CD4-positive, alpha-beta T cell treated with Interferon alpha-2 for 1 hour (primary cell): ENCODE results near the gene GIPC2.
"Not testable (repeated sequence)": the region's sequence is repeated elsewhere in the genome, so short reads cannot be mapped to it uniquely, and the experiment has no call there.

ENCODE experiments used
- DNase-seq, 2 donors: peaks; one replicate each; pipeline ENCODE4 v3.0.0-alpha.2; 2020 to 2022

The GIPC2 gene

GRCh38 chr1:78070210-78070609, 24.4 kb downstream of the GIPC2 start:
- DNase-seq: no peak

- DNase-seq: no peak
These were observed 25.0 kb downstream of the GIPC2 start for GRCh38 chr1:78070758-78071157.

GRCh38 chr1:78071696-78072095, 25.9 kb downstream of the GIPC2 start:
- DNase-seq: no peak

- no peak for DNase-seq
These were observed 26.4 kb downstream of the GIPC2 start for GRCh38 chr1:78072216-78072615.

- DNase-seq: no peak
These were observed 27.7 kb downstream of the GIPC2 start for GRCh38 chr1:78073441-78073840.

- no peak for DNase-seq
These were observed 29.9 kb downstream of the GIPC2 start for GRCh38 chr1:78075621-78076020.

GRCh38 chr1:78078358-78078757, 32.6 kb downstream of the GIPC2 start:
- no peak for DNase-seq

GRCh38 chr1:78079580-78079979, 33.8 kb downstream of the GIPC2 start:
- DNase-seq: no peak

GRCh38 chr1:78080767-78081166, 35.0 kb downstream of the GIPC2 start:
- no peak for DNase-seq

GRCh38 chr1:78081980-78082860, 36.5 kb downstream of the GIPC2 start:
- no peak for DNase-seq

GRCh38 chr1:78084639-78085038, 38.9 kb downstream of the GIPC2 start:
- not testable (repeated sequence) for DNase-seq

GRCh38 chr1:78086697-78087096, 40.9 kb downstream of the GIPC2 start:
- no peak for DNase-seq

- DNase-seq: no peak
These were observed 42.2 kb downstream of the GIPC2 start for GRCh38 chr1:78088015-78088414.

GRCh38 chr1:78088486-78088885, 42.7 kb downstream of the GIPC2 start:
- no peak for DNase-seq

GRCh38 chr1:78089010-78089409, 43.2 kb downstream of the GIPC2 start:
- no peak for DNase-seq

- DNase-seq: no peak
These were observed 44.8 kb downstream of the GIPC2 start for GRCh38 chr1:78090472-78091133.

- no peak for DNase-seq
These were observed 45.5 kb downstream of the GIPC2 start for GRCh38 chr1:78091215-78091813.

GRCh38 chr1:78091886-78092285, 46.1 kb downstream of the GIPC2 start:
- no peak for DNase-seq

GRCh38 chr1:78092643-78093042, 46.9 kb downstream of the GIPC2 start:
- no peak for DNase-seq

GRCh38 chr1:78093560-78093959, 47.8 kb downstream of the GIPC2 start:
- no peak for DNase-seq

- DNase-seq: no peak
These were observed 48.9 kb downstream of the GIPC2 start for GRCh38 chr1:78094639-78095038.

GRCh38 chr1:78095593-78095992, 49.8 kb downstream of the GIPC2 start:
- DNase-seq: no peak

GRCh38 chr1:78096017-78096416, 50.3 kb downstream of the GIPC2 start:
- no peak for DNase-seq

GRCh38 chr1:78096976-78097375, 51.2 kb downstream of the GIPC2 start:
- no peak for DNase-seq
